Right ventricle myocardium inferior (tissue), 1 donor: ENCODE measurements around the gene CANT1. TPM values are rescaled to one million over a fixed set of nuclear protein-coding genes. Genes with fewer than 3 reads are reported as not detected.

Source experiments
- ATAC-seq: fragments of 200-7000 bp; cut with Tn5 transposase; one replicate; pipeline ENCODE4 v1.9.1; 2020; ENCODE audit warnings: mild to moderate bottlenecking, moderate library complexity
- DNase-seq: peaks from one replicate; pipeline ENCODE4 v3.0.0; 2021; ENCODE audit errors: missing footprints
- intact Hi-C: fragments of 100-400 bp; cut with DNase I; formaldehyde crosslinking; loops from one replicate; pipeline ENCODE4 v1.11.0; 2022
- total RNA-seq: library from RNA; stranded (reverse); fragmentation: NEBNext Ultra II Directional; extraction: Animal tissue kit (Norgen Biotek cat#: 25700); gene quantifications from one replicate; pipeline ENCODE4 v1.2.1, GENCODE V29; 2021
- donor health status: DM: no; HTN: yes; CAD: no; lungs with severe emphysema.

The CANT1 gene
- total RNA-seq, 1 donor from 2014 or later, result 31.1 TPM

- intact Hi-C loops, result no loop called here
- DNase-seq (peak; percentile 28), ATAC-seq (no peak)
Observed at GRCh38 chr17:79002796-79003593, 6.6 kb downstream of the CANT1 start.

GRCh38 chr17:79002291-79002690 lies 7.3 kb downstream of the CANT1 start:
- ATAC-seq (no peak), DNase-seq (peak; percentile 44)
- intact Hi-C loops, result no loop called here

GRCh38 chr17:79001190-79002020 lies 8.2 kb downstream of the CANT1 start:
- intact Hi-C loops, result no loop called here
- no peak for ATAC-seq
- peak; percentile 37 for DNase-seq

GRCh38 chr17:79000396-79001189 lies 9.0 kb downstream of the CANT1 start:
- intact Hi-C loops, result no loop called here
- ATAC-seq (no peak), DNase-seq (peak; percentile 49)

GRCh38 chr17:78999947-79000395 lies 9.6 kb downstream of the CANT1 start:
- intact Hi-C loops, result no loop called here
- ATAC-seq, result no peak
- no peak for DNase-seq

- DNase-seq (peak; percentile 60), ATAC-seq (no peak)
- intact Hi-C loops, result no loop called here
Observed at GRCh38 chr17:78999056-78999768, 10.4 kb downstream of the CANT1 start.

- intact Hi-C loops, result no loop called here
- ATAC-seq, result peak; percentile 82
- peak; percentile 77 for DNase-seq
Observed at GRCh38 chr17:78998311-78999055, 11.1 kb downstream of the CANT1 start.

- no peak for ATAC-seq
- peak; percentile 22 for DNase-seq
- intact Hi-C loops, result no loop called here
Observed at GRCh38 chr17:78997881-78998280, 11.7 kb downstream of the CANT1 start.

GRCh38 chr17:78997231-78997741 lies 12.3 kb downstream of the CANT1 start:
- ATAC-seq (no peak), DNase-seq (peak; percentile 60)
- intact Hi-C loops, result no loop called here

GRCh38 chr17:78996781-78997201 lies 12.8 kb downstream of the CANT1 start:
- ATAC-seq (no peak), DNase-seq (peak; percentile 64)
- intact Hi-C loops, result no loop called here

- DNase-seq (no peak), ATAC-seq (no peak)
- intact Hi-C loops, result no loop called here
Observed at GRCh38 chr17:78995761-78996451, 13.7 kb downstream of the CANT1 start.

- intact Hi-C loops, result no loop called here
- DNase-seq (peak; percentile 56), ATAC-seq (no peak)
Observed at GRCh38 chr17:78995022-78995760, 14.4 kb downstream of the CANT1 start.

- intact Hi-C loops, result no loop called here
- ATAC-seq (no peak), DNase-seq (peak; percentile 26)
Observed at GRCh38 chr17:78993981-78994671, 15.4 kb downstream of the CANT1 start.

- peak; percentile 62 for DNase-seq
- peak; percentile 42 for ATAC-seq
- intact Hi-C loops, result no loop called here
Observed at GRCh38 chr17:78993241-78993956, 16.2 kb downstream of the CANT1 start.

- ATAC-seq (no peak), DNase-seq (no peak)
- intact Hi-C loops, result no loop called here
Observed at GRCh38 chr17:78992542-78993212, 16.9 kb downstream of the CANT1 start.
